Daoy (cell line): Measurements from ENCODE around the gene KDM2B. TPM values are rescaled to one million over a fixed set of nuclear protein-coding genes. Genes with fewer than 3 reads are reported as not detected.

Experiments
- DNase-seq: peaks from one replicate; pipeline ENCODE4 v3.0.0-alpha.2; 2015; ENCODE audit warnings: low read depth
- total RNA-seq: library from RNA; depleted of rRNA; stranded (reverse); fragments of >200 nt; shearing (Covaris generic); gene quantifications from 2 replicates; pipeline ENCODE4 v1.2.3, GENCODE V29; 2014

Gene KDM2B
- total RNA-seq, 1 experiment from 2014 or later = 21.5 TPM

- no peak for DNase-seq
Measured at GRCh38 chr12:121531356-121531750, 49.5 kb downstream of the KDM2B start.

GRCh38 chr12:121530600-121531355, 50.0 kb downstream of the KDM2B start:
- peak; percentile 85 for DNase-seq

GRCh38 chr12:121529184-121529583, 51.6 kb downstream of the KDM2B start:
- no peak for DNase-seq

GRCh38 chr12:121525411-121525810, 55.4 kb downstream of the KDM2B start:
- DNase-seq = no peak

- DNase-seq = no peak
Measured at GRCh38 chr12:121524196-121524916, 56.5 kb downstream of the KDM2B start.

- DNase-seq = no peak
Measured at GRCh38 chr12:121523741-121524140, 57.1 kb downstream of the KDM2B start.

- DNase-seq = no peak
Measured at GRCh38 chr12:121522971-121523370, 57.9 kb downstream of the KDM2B start.

- no peak for DNase-seq
Measured at GRCh38 chr12:121520586-121521086, 60.2 kb downstream of the KDM2B start.

- no peak for DNase-seq
Measured at GRCh38 chr12:121520119-121520518, 60.7 kb downstream of the KDM2B start.

GRCh38 chr12:121519227-121519626, 61.6 kb downstream of the KDM2B start:
- no peak for DNase-seq

GRCh38 chr12:121518656-121519055, 62.2 kb downstream of the KDM2B start:
- no peak for DNase-seq

GRCh38 chr12:121516437-121517011, 64.3 kb downstream of the KDM2B start:
- DNase-seq = no peak

GRCh38 chr12:121515615-121516014, 65.2 kb downstream of the KDM2B start:
- no peak for DNase-seq

- DNase-seq = no peak
Measured at GRCh38 chr12:121514184-121514742, 66.6 kb downstream of the KDM2B start.

GRCh38 chr12:121513464-121514183, 67.2 kb downstream of the KDM2B start:
- peak; percentile 57 for DNase-seq

GRCh38 chr12:121512561-121512960, 68.3 kb downstream of the KDM2B start:
- peak; percentile 28 for DNase-seq

GRCh38 chr12:121511916-121512315, 68.9 kb downstream of the KDM2B start:
- no peak for DNase-seq

- no peak for DNase-seq
Measured at GRCh38 chr12:121509339-121509738, 71.5 kb downstream of the KDM2B start.

- DNase-seq = no peak
Measured at GRCh38 chr12:121508533-121508932, 72.3 kb downstream of the KDM2B start.

GRCh38 chr12:121507984-121508383, 72.8 kb downstream of the KDM2B start:
- no peak for DNase-seq

GRCh38 chr12:121507245-121507644, 73.6 kb downstream of the KDM2B start:
- no peak for DNase-seq

GRCh38 chr12:121505513-121505912, 75.3 kb downstream of the KDM2B start:
- no peak for DNase-seq
